Endothelial cell of umbilical vein (primary cell): Measurements from ENCODE around the gene LCAT. TPM values are rescaled to one million over a fixed set of nuclear protein-coding genes. Genes with fewer than 3 reads are reported as not detected.

ENCODE experiments used
- BruUV-seq: library from RNA; stranded (reverse); fragments of 400-500 nt; replicated peaks from 2 replicates; lab custom pipeline; 2021; lab: Mats Ljungman, UMichigan
- CTCF ChIA-PET: fragments of 300-600, 350-600 bp; sonication (Branson Sonifier 250); formaldehyde crosslinking; loops from one replicate; lab custom pipeline; 2021; ENCODE audit warnings: antibody characterized with exemption, inconsistent platforms; lab: Charles Lee
- POLR2A ChIA-PET: fragments of 300-600, 350-600 bp; sonication (Branson Sonifier 250); formaldehyde crosslinking; loops from one replicate; lab custom pipeline; 2021; ENCODE audit warnings: antibody characterized with exemption, inconsistent platforms; lab: Charles Lee
- DNase-seq: peaks from one replicate; pipeline ENCODE4 v3.0.0-alpha.2; 2011; ENCODE audit warnings: low read depth, low spot score
- FAIRE-seq: peaks from 2 replicates; lab custom pipeline; 2011; peaks lifted over from hg19 to GRCh38; lab: Jason Lieb, UNC
- H2AFZ ChIP-seq: 2 replicates; pipeline ENCODE4 v1.6.0; 2012; ENCODE audit warnings: low read depth, low read length, control low read depth, inconsistent platforms
- H3K27ac ChIP-seq: 2 replicates; pipeline ENCODE4 v1.5.1; 2011; ENCODE audit warnings: low read depth, mild to moderate bottlenecking, control low read depth, low read length, moderate library complexity; ENCODE audit not compliant: insufficient read depth
- H3K27me3 ChIP-seq, 2 experiments: 2 replicates each; pipeline versions ENCODE4 v1.6.0 to v1.6.1; 2011; ENCODE audit warnings: low read length in 2 of 2, mixed read lengths in 1 of 2; ENCODE audit not compliant: control insufficient read depth in 2 of 2, insufficient read depth in 2 of 2
- H3K36me3 ChIP-seq, 2 experiments: 2 replicates in 1 of 2; 3 replicates in 1 of 2; pipeline ENCODE4 v1.5.1; 2011; ENCODE audit warnings: low read length in 2 of 2, mild to moderate bottlenecking in 1 of 2, moderate library complexity in 1 of 2; ENCODE audit not compliant: control insufficient read depth in 2 of 2, insufficient read depth in 2 of 2; ENCODE audit errors: extremely low read depth in 1 of 2
- H3K4me1 ChIP-seq: 3 replicates; pipeline ENCODE4 v1.5.1; 2011; ENCODE audit warnings: mild to moderate bottlenecking, low read length; ENCODE audit not compliant: control insufficient read depth, insufficient read depth; ENCODE audit errors: extremely low read depth
- H3K4me2 ChIP-seq: 2 replicates; pipeline ENCODE4 v1.6.1; 2011; ENCODE audit warnings: low read length, control low read depth, mixed read lengths; ENCODE audit not compliant: insufficient read depth
- H3K4me3 ChIP-seq, 3 experiments: fragments of 200-600 bp in 1 of 3; sonication (generic), shearing (Covaris generic) in 1 of 3; replicated peaks in 1 of 3; 2 replicates each; pipeline ENCODE4 v1.5.1; 2011 to 2016; ENCODE audit warnings: control low read depth in 3 of 3, low read length in 3 of 3, mild to moderate bottlenecking in 2 of 3, inconsistent platforms in 1 of 3, low read depth in 1 of 3, moderate library complexity in 1 of 3; ENCODE audit not compliant: insufficient read depth in 1 of 3
- H3K79me2 ChIP-seq: 2 replicates; pipeline ENCODE4 v1.6.0; 2012; ENCODE audit warnings: low read length, inconsistent platforms; ENCODE audit not compliant: control insufficient read depth, insufficient read depth
- H3K9ac ChIP-seq: replicated peaks from 2 replicates; pipeline ENCODE3; 2011; ENCODE audit warnings: low read length, control low read depth; ENCODE audit not compliant: insufficient read depth; ENCODE audit errors: extremely low read depth
- H3K9me1 ChIP-seq: replicated peaks from 3 replicates; pipeline ENCODE4 v1.6.0; 2011; ENCODE audit warnings: mild to moderate bottlenecking, low read length; ENCODE audit not compliant: control insufficient read depth, insufficient read depth; ENCODE audit errors: extremely low read depth
- H3K9me3 ChIP-seq: replicated peaks from 2 replicates; pipeline ENCODE4 v1.5.1; 2012; ENCODE audit warnings: low read length, inconsistent platforms; ENCODE audit not compliant: control insufficient read depth, insufficient read depth
- H4K20me1 ChIP-seq: replicated peaks from 2 replicates; pipeline ENCODE3; 2011; ENCODE audit warnings: mild to moderate bottlenecking, low read length; ENCODE audit not compliant: control insufficient read depth, insufficient read depth; ENCODE audit errors: extremely low read depth
- EZH2 ChIP-seq: IDR thresholded peaks from 2 replicates; pipeline ENCODE4 v1.6.1; 2012; ENCODE audit warnings: borderline replicate concordance, low read depth, mild to moderate bottlenecking, moderate library complexity, low read length, inconsistent platforms; ENCODE audit not compliant: severe bottlenecking
- FOS ChIP-seq: IDR thresholded peaks from 2 replicates; pipeline ENCODE4 v1.6.1; 2011; ENCODE audit warnings: mild to moderate bottlenecking, low read length, moderate library complexity, borderline replicate concordance; ENCODE audit not compliant: insufficient read depth
- GATA2 ChIP-seq: IDR thresholded peaks from 2 replicates; pipeline ENCODE4 v1.7.0; 2011; ENCODE audit warnings: low read depth, mild to moderate bottlenecking, moderate library complexity, mixed read lengths, low read length; ENCODE audit not compliant: insufficient read length, insufficient read depth
- JUN ChIP-seq: IDR thresholded peaks from 2 replicates; pipeline ENCODE4 v1.6.1; 2011; ENCODE audit warnings: borderline replicate concordance, low read depth; ENCODE audit not compliant: insufficient read length, insufficient read depth
- MYC ChIP-seq: IDR thresholded peaks from one replicate; pipeline ENCODE4 v1.6.1; 2011; ENCODE audit warnings: mild to moderate bottlenecking, low read depth, low read length
- POLR2A ChIP-seq: IDR thresholded peaks from 2 replicates; pipeline ENCODE4 v1.6.1; 2012; ENCODE audit warnings: low read depth, mild to moderate bottlenecking, control low read depth, low read length
- POLR2AphosphoS5 ChIP-seq: IDR thresholded peaks from 2 replicates; pipeline ENCODE4 v1.6.1; 2012; ENCODE audit warnings: low read depth, mild to moderate bottlenecking, control low read depth, low read length, moderate library complexity; ENCODE audit not compliant: insufficient read depth
- dilution Hi-C: fragments of 300-500 bp; cut with MboI; formaldehyde crosslinking; loops from one replicate; pipeline ENCODE4 v1.15.0; 2019; ENCODE audit warnings: low sequenced_read_pairs; ENCODE audit not compliant: extremely low pct_ligation_motif_present
- intact Hi-C: fragments of 100-400 bp; cut with micrococcal nuclease; formaldehyde crosslinking; loops from one replicate; pipeline ENCODE4 v1.10.0; 2022
- polyA plus RNA-seq, 4 experiments: library from polyadenylated mRNA; depleted of rRNA in 3 of 4; stranded (reverse) in 3 of 4; unstranded in 1 of 4; fragments of >200 nt; gene quantifications; 2 replicates each; pipeline versions ENCODE4 v1.2.1 to v1.2.3, GENCODE V29; 2011 to 2012; ENCODE audit warnings: missing spikeins in 1 of 4
- total RNA-seq: library from RNA; stranded (reverse); gene quantifications from 2 replicates; pipeline ENCODE4 v1.2.3, GENCODE V29; 2021
- TF ChIP-seq, protein P1 (sequence below), 2 donors: IDR thresholded peaks; 1 replicate in 1 of 2; 2 replicates in 1 of 2; pipeline ENCODE4 v1.5.1; 2011; ENCODE audit warnings: low read length in 2 of 2, mild to moderate bottlenecking in 2 of 2, moderate library complexity in 2 of 2, control low read depth in 1 of 2, inconsistent platforms in 1 of 2, low read depth in 1 of 2; ENCODE audit not compliant: insufficient read depth in 1 of 2; ENCODE audit errors: extremely low read depth in 1 of 2

Gene LCAT
- total and polyA plus RNA-seq, 2 donors (not counting 3 experiments of a cell fraction or from before 2014, with no cell fraction given): 22.6 to 46.1 TPM

DNA sequence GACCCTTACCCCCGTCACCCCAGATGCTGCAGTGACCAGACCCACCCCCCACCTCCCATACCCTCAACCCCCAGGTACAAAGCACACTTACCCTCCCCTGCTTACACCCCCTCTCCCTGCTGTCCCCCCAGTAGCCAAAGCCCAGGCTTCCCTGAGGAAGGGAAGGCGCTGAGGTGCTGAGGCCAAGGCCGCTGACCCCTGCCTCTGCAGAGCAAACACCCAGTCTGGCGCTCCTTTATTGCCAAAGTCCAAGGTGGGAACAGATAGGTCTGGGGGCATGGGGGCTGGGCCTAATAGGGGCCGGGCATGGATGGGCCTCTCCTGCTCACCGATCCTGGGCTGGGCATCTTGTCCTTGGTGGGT lies 683 bp downstream of the LCAT start:
- no peak for DNase-seq
- no peak overlapping the region for H3K4me3 ChIP-seq
- peaks cover 28 to 66% of the 10 kb centered on the region in 2 experiments for H3K36me3 ChIP-seq
- H3K27me3 ChIP-seq: no peaks in the 10 kb centered on the region
- H3K4me2 ChIP-seq: no peak overlapping the region
- no peaks in the 10 kb centered on the region for H3K79me2 ChIP-seq
- ChIA-PET CTCF (interaction anchor here (0.6 to 3.0 kb wide), 3 partner anchors 97 to 346 kb away, joined by 3 to 17 read pairs (median 3); no protein-coding TSS in a partner anchor), POLR2A (no interaction called here)
- no peak for TF ChIP-seq EZH2
- TF ChIP-seq FOS: no peak
- no peak for TF ChIP-seq JUN
- TF ChIP-seq, protein P1, sequence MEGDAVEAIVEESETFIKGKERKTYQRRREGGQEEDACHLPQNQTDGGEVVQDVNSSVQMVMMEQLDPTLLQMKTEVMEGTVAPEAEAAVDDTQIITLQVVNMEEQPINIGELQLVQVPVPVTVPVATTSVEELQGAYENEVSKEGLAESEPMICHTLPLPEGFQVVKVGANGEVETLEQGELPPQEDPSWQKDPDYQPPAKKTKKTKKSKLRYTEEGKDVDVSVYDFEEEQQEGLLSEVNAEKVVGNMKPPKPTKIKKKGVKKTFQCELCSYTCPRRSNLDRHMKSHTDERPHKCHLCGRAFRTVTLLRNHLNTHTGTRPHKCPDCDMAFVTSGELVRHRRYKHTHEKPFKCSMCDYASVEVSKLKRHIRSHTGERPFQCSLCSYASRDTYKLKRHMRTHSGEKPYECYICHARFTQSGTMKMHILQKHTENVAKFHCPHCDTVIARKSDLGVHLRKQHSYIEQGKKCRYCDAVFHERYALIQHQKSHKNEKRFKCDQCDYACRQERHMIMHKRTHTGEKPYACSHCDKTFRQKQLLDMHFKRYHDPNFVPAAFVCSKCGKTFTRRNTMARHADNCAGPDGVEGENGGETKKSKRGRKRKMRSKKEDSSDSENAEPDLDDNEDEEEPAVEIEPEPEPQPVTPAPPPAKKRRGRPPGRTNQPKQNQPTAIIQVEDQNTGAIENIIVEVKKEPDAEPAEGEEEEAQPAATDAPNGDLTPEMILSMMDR (IDR thresholded peaks at IDR 0.05; ENCODE audit: extremely low read depth in 1 of 2, insufficient read depth in 1 of 2, low read depth in 1 of 2, low read length in 2 of 2): no peak
- TF ChIP-seq GATA2: no peak
- TF ChIP-seq MYC: no peak
- no peak for TF ChIP-seq POLR2AphosphoS5
- TF ChIP-seq POLR2A: no peak
- no peak for FAIRE-seq
- H3K9ac ChIP-seq: no peak overlapping the region
- H3K4me1 ChIP-seq: no peaks in the 10 kb centered on the region
- intact Hi-C loops: no loop called here
- no peak overlapping the region for H2AFZ ChIP-seq
- dilution Hi-C loops: no loop called here
- H3K9me3 ChIP-seq: no peaks in the 10 kb centered on the region
- no peaks in the 10 kb centered on the region for H3K9me1 ChIP-seq
- H4K20me1 ChIP-seq: no peaks in the 10 kb centered on the region
- no peak overlapping the region for H3K27ac ChIP-seq
- BruUV-seq: no TSS peak
